WI38 (cell line): ENCODE data around the gene ZNF438.

Experiments
- H3K4me3 ChIP-seq: 2 replicates; pipeline ENCODE4 v1.5.1; 2011; ENCODE audit warnings: low read depth, mild to moderate bottlenecking, control low read depth, low read length
- CTCF ChIP-seq: IDR thresholded peaks from 2 replicates; pipeline ENCODE4 v1.5.1; 2012; ENCODE audit warnings: low read depth, mild to moderate bottlenecking, control low read depth, low read length

The ZNF438 gene

GRCh38 chr10:30827531-30828120 lies 204.0 kb downstream of the ZNF438 start:
- H3K4me3 ChIP-seq = no peak overlapping the region
- no peak for TF ChIP-seq CTCF

DNA sequence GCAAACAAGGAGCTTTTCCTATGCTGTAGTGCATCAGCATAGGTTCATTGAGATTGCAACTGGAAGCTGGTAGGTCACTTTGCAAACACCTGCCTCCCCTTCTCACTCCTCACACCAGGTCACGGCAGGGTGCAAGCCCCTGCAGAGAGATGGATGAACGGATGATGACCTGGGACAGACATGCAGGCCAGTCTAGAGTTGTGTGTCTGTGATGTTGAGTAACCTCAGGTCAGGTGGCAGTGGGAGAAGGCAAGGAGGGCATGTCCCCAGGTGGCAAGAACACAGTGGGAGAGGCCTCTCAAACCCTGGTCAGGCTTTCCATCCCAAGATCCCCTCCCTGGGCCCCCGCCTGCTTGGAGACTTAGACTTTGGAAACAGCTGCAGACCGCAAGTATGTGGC lies 205.0 kb downstream of the ZNF438 start:
- no peak for TF ChIP-seq CTCF
- H3K4me3 ChIP-seq = no peak overlapping the region

DNA sequence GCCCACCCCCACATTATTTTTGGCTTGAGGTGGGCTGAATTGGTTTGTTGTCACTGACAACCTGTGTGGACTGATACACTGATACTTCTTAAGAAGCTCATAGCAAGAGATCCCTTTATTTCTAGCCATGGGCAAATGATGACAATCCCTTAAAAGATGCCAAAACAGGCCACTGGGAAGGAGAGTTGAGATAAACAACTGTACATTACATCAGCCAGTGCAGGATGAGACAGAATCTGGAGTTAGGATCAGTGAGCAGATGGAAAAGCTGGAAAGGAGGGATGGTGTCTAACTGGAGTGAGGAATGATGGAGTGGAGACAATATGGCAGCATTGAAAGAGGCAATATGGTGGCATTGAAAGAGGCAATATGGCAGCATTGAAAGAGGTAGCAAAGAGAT lies 206.2 kb downstream of the ZNF438 start:
- TF ChIP-seq CTCF = no peak
- no peak overlapping the region for H3K4me3 ChIP-seq

DNA sequence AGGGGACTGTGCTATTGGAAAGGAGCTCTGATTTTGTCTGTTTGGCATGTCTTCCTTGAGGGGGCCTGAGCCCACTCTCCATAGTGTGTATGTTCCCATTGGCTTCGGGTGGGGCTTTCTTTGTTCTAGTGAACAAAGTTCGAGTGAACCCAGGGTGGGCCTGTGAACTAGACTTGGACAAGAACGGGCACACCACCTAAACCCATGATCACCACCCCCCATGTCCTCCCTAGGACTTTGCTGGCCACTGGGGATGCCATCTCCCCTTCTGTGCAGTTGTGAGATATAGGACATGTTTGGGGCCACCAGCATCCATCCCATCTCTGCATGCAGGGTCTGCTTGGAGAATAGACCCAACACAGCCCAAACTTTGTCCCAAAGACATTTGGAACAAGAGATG lies 206.6 kb downstream of the ZNF438 start:
- H3K4me3 ChIP-seq = no peak overlapping the region
- TF ChIP-seq CTCF = no peak

GRCh38 chr10:30823651-30824050 lies 208.0 kb downstream of the ZNF438 start:
- no peak for TF ChIP-seq CTCF
- no peak overlapping the region for H3K4me3 ChIP-seq

GRCh38 chr10:30822693-30823465 lies 208.8 kb downstream of the ZNF438 start:
- TF ChIP-seq CTCF = no peak
- no peak overlapping the region for H3K4me3 ChIP-seq

DNA sequence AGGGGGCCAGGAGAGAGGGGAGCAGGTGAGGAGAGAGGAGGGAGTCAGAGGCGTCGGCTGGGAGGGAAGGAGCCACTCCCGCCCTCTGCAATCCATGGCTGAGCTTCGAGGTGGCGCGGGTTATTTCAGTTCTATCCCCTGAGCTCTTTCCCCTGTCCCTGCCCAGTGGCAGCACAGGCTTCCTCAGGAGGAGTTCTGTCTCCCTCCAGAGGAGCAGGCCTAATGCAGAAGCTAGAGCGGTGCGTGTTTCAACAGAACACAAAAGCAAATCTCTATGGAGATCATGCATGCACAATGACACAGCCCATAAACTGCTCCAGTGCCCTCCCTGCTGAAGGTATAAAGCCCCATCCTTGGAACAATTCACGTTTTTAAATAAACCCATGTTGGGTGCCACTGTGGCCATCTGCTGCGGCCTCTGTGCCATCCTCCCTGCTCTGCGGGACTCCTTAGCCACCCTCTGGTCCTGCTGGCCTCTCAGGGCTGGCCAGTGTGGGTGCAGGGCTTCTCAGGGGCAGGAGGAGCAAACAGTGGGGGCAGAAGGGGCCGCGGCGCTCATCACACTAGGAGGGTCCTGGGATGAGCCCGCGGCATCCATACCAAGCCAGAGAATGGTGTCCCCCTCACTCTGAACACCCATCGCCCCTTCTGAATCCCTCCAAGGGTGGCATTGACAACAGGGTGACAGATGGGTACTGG lies 209.5 kb downstream of the ZNF438 start:
- TF ChIP-seq CTCF = no peak
- no peak overlapping the region for H3K4me3 ChIP-seq
